OCI-LY7 (cell line): ENCODE data around the gene CUBN. TPM values are rescaled to one million over a fixed set of nuclear protein-coding genes. Genes with fewer than 3 reads are reported as not detected.

ENCODE experiments used
- BruUV-seq: library from RNA; stranded (reverse); fragments of 400-500 nt; replicated peaks from 2 replicates; lab custom pipeline; 2021; lab: Mats Ljungman, UMichigan
- CTCF ChIA-PET: fragments of 300-600 bp; sonication (Branson Sonifier 250); formaldehyde crosslinking; loops from one replicate; lab custom pipeline; 2022; ENCODE audit warnings: antibody characterized with exemption; ENCODE audit not compliant: unreplicated experiment; lab: Charles Lee
- POLR2A ChIA-PET: fragments of 300-600 bp; sonication (Branson Sonifier 250); formaldehyde crosslinking; loops from one replicate; lab custom pipeline; 2022; ENCODE audit warnings: antibody characterized with exemption; lab: Charles Lee
- DNase-seq: peaks from one replicate; pipeline ENCODE4 v3.0.0-alpha.2; 2015; ENCODE audit warnings: low spot score
- H2AFZ ChIP-seq: fragments of 200-600 bp; sonication (generic), shearing (Covaris generic); 2 replicates; pipeline ENCODE4 v1.6.1; 2014; ENCODE audit warnings: mild to moderate bottlenecking, antibody characterized with exemption, low read length, moderate library complexity
- H3K27ac ChIP-seq: fragments of 200-600 bp; sonication (generic); 2 replicates; pipeline ENCODE4 v1.5.1; 2014; ENCODE audit warnings: mixed run types, low read depth, mild to moderate bottlenecking, moderate library complexity, low read length, inconsistent platforms; ENCODE audit not compliant: poor library complexity, severe bottlenecking
- H3K36me3 ChIP-seq: fragments of 200-600 bp; sonication (generic); 2 replicates; pipeline ENCODE4 v1.6.1; 2014; ENCODE audit warnings: mild to moderate bottlenecking, antibody characterized with exemption, low read length, moderate library complexity, mixed read lengths; ENCODE audit not compliant: insufficient read depth
- H3K4me1 ChIP-seq: fragments of 200-600 bp; sonication (generic); 2 replicates; pipeline ENCODE4 v1.5.1; 2014; ENCODE audit warnings: mild to moderate bottlenecking, low read length; ENCODE audit not compliant: insufficient read depth, poor library complexity, severe bottlenecking
- H3K4me2 ChIP-seq: fragments of 200-600 bp; sonication (generic); 2 replicates; pipeline ENCODE4 v1.6.1; 2014; ENCODE audit warnings: mild to moderate bottlenecking, low read length
- H3K4me3 ChIP-seq: fragments of 200-600 bp; sonication (generic); 2 replicates; pipeline ENCODE4 v1.5.1; 2014; ENCODE audit warnings: mild to moderate bottlenecking, low read depth, low read length; ENCODE audit not compliant: poor library complexity, severe bottlenecking
- H3K79me2 ChIP-seq: fragments of 200-600 bp; sonication (generic); 2 replicates; pipeline ENCODE4 v1.6.1; 2016; ENCODE audit warnings: low read depth, mild to moderate bottlenecking, low read length, moderate library complexity, mixed read lengths; ENCODE audit not compliant: insufficient read depth
- H3K9me2 ChIP-seq: fragments of 200-600 bp; sonication (generic); 2 replicates; pipeline ENCODE4 v1.6.1; 2016; ENCODE audit warnings: mild to moderate bottlenecking, low read length, mixed read lengths; ENCODE audit not compliant: insufficient read depth
- H3K9me3 ChIP-seq: fragments of 200-600 bp; sonication (generic); 2 replicates; pipeline ENCODE4 v1.6.1; 2014; ENCODE audit warnings: mild to moderate bottlenecking, mixed run types, low read length, mixed read lengths
- H4K20me1 ChIP-seq: fragments of 200-600 bp; sonication (generic); 2 replicates; pipeline ENCODE4 v1.6.1; 2014; ENCODE audit warnings: mild to moderate bottlenecking, antibody characterized with exemption, low read length, moderate library complexity, mixed read lengths; ENCODE audit not compliant: insufficient read depth
- CTCF ChIP-seq: fragments of 200-600 bp; sonication (generic); conservative IDR thresholded peaks from 2 replicates; pipeline ENCODE4 v1.5.1; 2014; ENCODE audit warnings: mild to moderate bottlenecking, antibody characterized with exemption, low read length, moderate library complexity, mixed read lengths
- EZH2phosphoT487 ChIP-seq: fragments of 200-600 bp; sonication (generic); IDR thresholded peaks from 2 replicates; pipeline ENCODE4 v1.6.1; 2018; ENCODE audit warnings: low read depth, borderline replicate concordance, mild to moderate bottlenecking, mixed run types, antibody characterized with exemption, low read length, moderate library complexity, mixed read lengths
- intact Hi-C: fragments of 100-400 bp; cut with micrococcal nuclease; formaldehyde crosslinking; loops from one replicate; pipeline ENCODE4 v1.10.0; 2022; ENCODE audit not compliant: unreplicated experiment
- total RNA-seq, 2 experiments: library from RNA; depleted of rRNA in 1 of 2; stranded (reverse); fragments of >200 nt in 1 of 2; shearing (Covaris generic) in 1 of 2; gene quantifications; 2 replicates each; pipeline ENCODE4 v1.2.3, GENCODE V29; 2014 to 2022

CUBN gene
- total RNA-seq, 2 experiments from 2014 or later: 0.13 to 0.25 TPM

GRCh38 chr10:16804123-16804522 lies 325.5 kb downstream of the CUBN start:
- Histone ChIP-seq H3K36me3 (no peaks in the 10 kb centered on the region), H3K79me2 (no peaks in the 10 kb centered on the region; the same call in 1 of the 2 replicates), H3K9me3 (no peaks in the 10 kb centered on the region), H3K27ac (no peak overlapping the region), H3K4me3 (no peak overlapping the region), H4K20me1 (0 out of 2 replicates have a peak, but pooled peaks cover 5% of the 10 kb centered on the region), H3K9me2 (no peaks in the 10 kb centered on the region), H3K4me2 (no peak overlapping the region), H2AFZ (no peak overlapping the region), H3K4me1 (no peaks in the 10 kb centered on the region)
- CTCF ChIA-PET: no interaction called here
- intact Hi-C loops: no loop called here
- no TSS peak for BruUV-seq
- no peak for DNase-seq
- TF ChIP-seq CTCF (no peak), EZH2phosphoT487 (no peak)
- POLR2A ChIA-PET: interaction anchor here (2.2 kb wide), 1 partner anchor 8 kb away, joined by 6 read pairs; no protein-coding TSS in a partner anchor

- Histone ChIP-seq H3K27ac (no peak overlapping the region), H3K9me3 (no peaks in the 10 kb centered on the region), H3K9me2 (no peaks in the 10 kb centered on the region), H3K36me3 (no peaks in the 10 kb centered on the region), H4K20me1 (0 out of 2 replicates have a peak, but pooled peaks cover 5% of the 10 kb centered on the region), H3K4me2 (no peak overlapping the region), H3K4me3 (no peak overlapping the region), H2AFZ (no peak overlapping the region), H3K4me1 (no peaks in the 10 kb centered on the region), H3K79me2 (no peaks in the 10 kb centered on the region; the same call in 1 of the 2 replicates)
- POLR2A ChIA-PET: interaction anchor here (2.2 kb wide), 1 partner anchor 9 kb away, joined by 6 read pairs; no protein-coding TSS in a partner anchor
- CTCF ChIA-PET: no interaction called here
- DNase-seq: no peak
- intact Hi-C loops: no loop called here
- TF ChIP-seq EZH2phosphoT487 (no peak), CTCF (no peak)
- no TSS peak for BruUV-seq
Measured at GRCh38 chr10:16803464-16803863, 326.1 kb downstream of the CUBN start.

- intact Hi-C loops: no loop called here
- no peak overlapping the region for H3K4me2 ChIP-seq
- TF ChIP-seq EZH2phosphoT487 (no peak), CTCF (no peak)
- H3K9me2 ChIP-seq: no peaks in the 10 kb centered on the region
- H3K9me3 ChIP-seq: no peaks in the 10 kb centered on the region
- H3K79me2 ChIP-seq: no peaks in the 10 kb centered on the region; the same call in 1 of the 2 replicates
- H3K4me3 ChIP-seq: no peak overlapping the region
- ChIA-PET POLR2A (no interaction called here), CTCF (no interaction called here)
- BruUV-seq: no TSS peak
- H3K4me1 ChIP-seq: no peaks in the 10 kb centered on the region
- no peak overlapping the region for H2AFZ ChIP-seq
- 0 out of 2 replicates have a peak, but pooled peaks cover 5% of the 10 kb centered on the region for H4K20me1 ChIP-seq
- DNase-seq: no peak
- no peak overlapping the region for H3K27ac ChIP-seq
- H3K36me3 ChIP-seq: no peaks in the 10 kb centered on the region
Measured at GRCh38 chr10:16799621-16800020, 330.0 kb downstream of the CUBN start.
